Body of pancreas (tissue), 4 donors: ENCODE measurements around the gene PRSS56.

Experiments
- CTCF ChIP-seq, 7 experiments: fragments of 450-650 bp in 4 of 7; fragments of 200-600 bp in 3 of 7; sonication (generic) in 3 of 7; IDR thresholded peaks; one replicate each; pipeline ENCODE4 v1.5.1; 2016 to 2019; ENCODE audit warnings: antibody characterized with exemption in 7 of 7
- POLR2A ChIP-seq, 3 donors: fragments of 450-650 bp; IDR thresholded peaks; one replicate each; pipeline ENCODE4 v1.6.1; 2016; ENCODE audit warnings: antibody characterized with exemption in 3 of 3, mild to moderate bottlenecking in 2 of 3

DNA sequence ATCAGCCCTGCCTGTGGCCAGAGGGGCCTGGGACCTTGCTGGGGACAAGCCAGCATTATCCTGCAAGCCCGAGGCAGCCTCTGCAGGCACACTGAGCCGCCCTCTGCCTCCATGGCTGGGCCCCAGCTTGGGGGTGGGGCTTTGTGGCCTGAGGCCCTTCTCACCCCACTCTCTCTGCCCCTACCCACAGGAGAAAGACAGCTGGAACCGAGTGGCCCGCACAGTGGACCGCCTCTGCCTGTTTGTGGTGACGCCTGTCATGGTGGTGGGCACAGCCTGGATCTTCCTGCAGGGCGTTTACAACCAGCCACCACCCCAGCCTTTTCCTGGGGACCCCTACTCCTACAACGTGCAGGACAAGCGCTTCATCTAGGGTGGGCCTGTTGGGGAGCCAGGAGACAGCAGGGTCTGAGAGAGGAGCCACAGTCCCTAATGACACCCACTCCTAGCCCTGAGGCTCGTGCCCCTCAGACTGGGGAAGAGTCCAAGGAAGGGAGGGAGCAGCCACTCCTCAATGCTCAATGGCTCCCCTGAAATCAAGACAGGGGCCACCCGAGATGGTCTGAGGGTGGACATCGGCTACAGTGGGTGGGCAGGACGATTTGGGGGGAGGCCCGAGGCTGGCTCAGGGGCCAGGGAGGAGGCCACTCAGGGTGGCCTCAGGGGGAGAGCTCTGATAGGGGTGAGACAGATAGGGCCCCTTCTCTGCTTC, 14.9 kb downstream of the PRSS56 start:
- TF ChIP-seq CTCF (IDR thresholded peaks at IDR 0.05) (no peak), POLR2A (IDR thresholded peaks at IDR 0.05) (no peak)
